ENCODE measurements around the gene SDC3. TPM values are rescaled to one million over a fixed set of nuclear protein-coding genes. Genes with fewer than 3 reads are reported as not detected.

Gene SDC3
- total and polyA plus RNA-seq, 2 of the 8 experiments (the other 6 are each of a cell fraction or from before 2014, with no cell fraction given): 7.0 to 27.0 TPM

GRCh38 chr1:30888391-30888790 is 20.2 kb downstream of the SDC3 start:
- H3K79me1 ChIP-seq (ENCODE audit: low read depth, low read length): peaks cover 2% of the 10 kb centered on the region; the same call in 1 of the 2 replicates
- 90% methylated on average over 8 of the region's 8 CpGs; no CpG with 5 or more reads in 1 of the 2 experiments for WGBS, 2 experiments (ENCODE audit: extremely low coverage in 1 of 2, insufficient coverage in 1 of 2, insufficient read length in 1 of 2, insufficient replicate concordance in 2 of 2, low coverage in 1 of 2, low lambda C conversion rate in 2 of 2, missing lambda C conversion rate in 1 of 2)
- H3K79me2 ChIP-seq (ENCODE audit: control insufficient read depth in 1 of 2, insufficient read depth in 2 of 2, low read length in 2 of 2): no peaks in the 10 kb centered on the region
- H4K20me1 ChIP-seq (replicated peaks in 1 of 2; ENCODE audit: control insufficient read depth in 1 of 2, insufficient read depth in 2 of 2, low read length in 2 of 2): peaks cover 0 to 12% of the 10 kb centered on the region in 2 experiments
- no peak overlapping the region for H3K14ac ChIP-seq (ENCODE audit: insufficient read length)
- peak overlapping the region; percentile 83 for H4K91ac ChIP-seq (replicated peaks; ENCODE audit: insufficient read length, low read length)
- no peaks in the 10 kb centered on the region; a peak in 1 of 7 replicates for H3K27me3 ChIP-seq (replicated peaks in 1 of 4; ENCODE audit: control insufficient read depth in 3 of 4, extremely low read depth in 1 of 4, insufficient read depth in 3 of 4, low read length in 3 of 4)
- no peak overlapping the region for H4K8ac ChIP-seq (ENCODE audit: extremely low read depth, insufficient read depth, low read length)
- H2AFZ ChIP-seq (ENCODE audit: low read length): no peak overlapping the region
- H3K27ac ChIP-seq (ENCODE audit: low read depth, low read length): no peak overlapping the region
- H3K9ac ChIP-seq (replicated peaks in 1 of 4; ENCODE audit: extremely low read depth in 1 of 4, low read depth in 3 of 4, low read length in 3 of 4): no peak overlapping the region
- no peak overlapping the region for H2BK20ac ChIP-seq (ENCODE audit: low read length)
- peaks cover 9 to 29% (median 18%) of the 10 kb centered on the region in 4 experiments for H3K4me1 ChIP-seq (replicated peaks in 1 of 4; ENCODE audit: control insufficient read depth in 3 of 4, insufficient read depth in 4 of 4, low read length in 3 of 4)
- peak overlapping the region; percentile 29; the same call in 1 of the 2 replicates for H2BK15ac ChIP-seq (ENCODE audit: low read length)
- H2AK5ac ChIP-seq (ENCODE audit: low read depth, low read length): peak overlapping the region; percentile 28
- no peak for TF ChIP-seq EP300 (IDR thresholded peaks at IDR 0.05; ENCODE audit: borderline replicate concordance in 1 of 2, low read depth in 2 of 2, low read length in 2 of 2)
- TF ChIP-seq FOSL1 (IDR thresholded peaks at IDR 0.05; ENCODE audit: insufficient read depth, low read depth, low read length): no peak
- no peak for TF ChIP-seq MAFK (IDR thresholded peaks at IDR 0.05; ENCODE audit: low read depth, low read length)
- TF ChIP-seq RNF2 (IDR thresholded peaks at IDR 0.05; ENCODE audit: borderline replicate concordance, low read depth, low read length, missing control alignments, poor library complexity, severe bottlenecking): no peak
- no peak for TF ChIP-seq YY1 (IDR thresholded peaks at IDR 0.05; ENCODE audit: low read depth, low read length)
- no peaks in the 10 kb centered on the region for H3K23me2 ChIP-seq (ENCODE audit: low read depth, low read length)
- H3K4me3 ChIP-seq (ENCODE audit: extremely low read depth in 1 of 4, insufficient read depth in 2 of 4, low read depth in 3 of 4, low read length in 4 of 4): no peak overlapping the region
- peak overlapping the region; percentile 40 for H2BK12ac ChIP-seq (ENCODE audit: low read depth, low read length)
- no peak for FAIRE-seq
- no peak overlapping the region for H4K5ac ChIP-seq (ENCODE audit: insufficient read length, low read depth, low read length)
- H3K23ac ChIP-seq (ENCODE audit: insufficient read length): no peak overlapping the region
- no peaks in the 10 kb centered on the region for H3K9me3 ChIP-seq (ENCODE audit: insufficient read depth in 2 of 2, low read depth in 1 of 2, low read length in 1 of 2)
- H3K36me3 ChIP-seq (ENCODE audit: control insufficient read depth in 2 of 4, insufficient read depth in 4 of 4, low read length in 3 of 4): no peaks in the 10 kb centered on the region
- H3K4me2 ChIP-seq (ENCODE audit: insufficient read depth in 1 of 2, low read depth in 2 of 2, low read length in 2 of 2): no peak overlapping the region
- CTCF ChIA-PET (ENCODE audit: partially characterized antibody): interaction anchor here (0.6 to 3.5 kb wide), 9 partner anchors 8 to 169 kb away, joined by 3 to 20 read pairs (median 3); no protein-coding TSS in a partner anchor
- no peak overlapping the region for H3K4ac ChIP-seq (replicated peaks; ENCODE audit: insufficient read length, low read depth, low read length)
- H3K18ac ChIP-seq (ENCODE audit: extremely low read depth, low read length): no peak overlapping the region
- H2BK5ac ChIP-seq (ENCODE audit: low read depth, low read length): peak overlapping the region; percentile 87
- no peak overlapping the region for H2BK120ac ChIP-seq (replicated peaks; ENCODE audit: low read depth, low read length)
- POLR2A ChIA-PET (ENCODE audit: partially characterized antibody): interaction anchor here (0.8 to 1.8 kb wide), 5 partner anchors 17 to 72 kb away, joined by 3 to 6 read pairs (median 3); no protein-coding TSS in a partner anchor
- H3K56ac ChIP-seq (replicated peaks; ENCODE audit: insufficient read length, low read depth, low read length): no peak overlapping the region
- DNase-seq (ENCODE audit: low read depth in 1 of 2, low spot score in 2 of 2): no peak
